SK-N-SH treated with all-trans-retinoic acid at 6 μM for 48 hours (cell line): ENCODE measurements around the gene SMC1B.

Experiments used
- ATAC-seq: fragments of 200-7000 bp; cut with Tn5 transposase; 3 replicates; pipeline ENCODE4 v1.9.1; 2020; ENCODE audit warnings: mild to moderate bottlenecking, moderate library complexity
- ARNTL ChIP-seq: fragments of 450-650 bp; formaldehyde crosslinking; IDR thresholded peaks from 2 replicates; pipeline ENCODE4 v1.5.0; 2020; ENCODE audit warnings: low read depth, mild to moderate bottlenecking, moderate library complexity, borderline replicate concordance
- CSDC2 ChIP-seq: fragments of 250-450 bp; sonication (Bioruptor Pico); IDR thresholded peaks from 2 replicates; pipeline ENCODE4 v1.5.0; 2020; ENCODE audit warnings: mild to moderate bottlenecking, moderate library complexity
- OSR1 ChIP-seq: fragments of 250-450 bp; sonication (Bioruptor Pico); IDR thresholded peaks from 2 replicates; pipeline ENCODE4 v1.8.0; 2022; ENCODE audit warnings: moderate library complexity, mild to moderate bottlenecking, inconsistent platforms
- RARB ChIP-seq: fragments of 250-450 bp; sonication (Bioruptor Pico); IDR thresholded peaks from 2 replicates; pipeline ENCODE4 v1.8.0; 2021; ENCODE audit warnings: mild to moderate bottlenecking, moderate library complexity
- SNAI2 ChIP-seq: fragments of 250-450 bp; sonication (Bioruptor Pico); IDR thresholded peaks from 2 replicates; pipeline ENCODE4 v1.5.0; 2020; ENCODE audit warnings: mild to moderate bottlenecking, moderate library complexity
- TCF4 ChIP-seq: fragments of 250-450 bp; sonication (Bioruptor Pico); IDR thresholded peaks from 2 replicates; pipeline ENCODE4 v1.8.0; 2021; ENCODE audit warnings: mild to moderate bottlenecking, moderate library complexity, borderline replicate concordance
- ZFP3 ChIP-seq: fragments of 250-450 bp; sonication (Bioruptor Pico); IDR thresholded peaks from 2 replicates; pipeline ENCODE4 v1.5.0; 2020; ENCODE audit warnings: mild to moderate bottlenecking, moderate library complexity
- ZFP30 ChIP-seq: fragments of 450-650 bp; formaldehyde crosslinking; IDR thresholded peaks from 2 replicates; pipeline ENCODE4 v1.5.0; 2022; ENCODE audit warnings: mild to moderate bottlenecking, moderate library complexity
- ZNF70 ChIP-seq: fragments of 450-650 bp; formaldehyde crosslinking; IDR thresholded peaks from 2 replicates; pipeline ENCODE4 v1.5.0; 2020; ENCODE audit warnings: mild to moderate bottlenecking, moderate library complexity
- TF ChIP-seq, protein P1 (sequence below): fragments of 250-450 bp; sonication (Bioruptor Pico); IDR thresholded peaks from 2 replicates; pipeline ENCODE4 v1.5.0; 2020; ENCODE audit warnings: mild to moderate bottlenecking, moderate library complexity
- TF ChIP-seq, protein P2 (sequence below): fragments of 250-450 bp; sonication (Bioruptor Pico); IDR thresholded peaks from 2 replicates; pipeline ENCODE4 v1.5.1; 2021; ENCODE audit warnings: mild to moderate bottlenecking, moderate library complexity
- TF ChIP-seq, protein P3 (sequence below): fragments of 250-450 bp; sonication (Bioruptor Pico); IDR thresholded peaks from 2 replicates; pipeline ENCODE4 v1.5.1; 2020; ENCODE audit warnings: low read depth, mild to moderate bottlenecking, moderate library complexity
- TF ChIP-seq, protein P4 (sequence below): fragments of 250-450 bp; sonication (Bioruptor Pico); IDR thresholded peaks from 2 replicates; pipeline ENCODE4 v1.8.0; 2021; ENCODE audit warnings: low read depth, mild to moderate bottlenecking, moderate library complexity, borderline replicate concordance
- TF ChIP-seq, protein P5 (sequence below): fragments of 250-450 bp; sonication (Bioruptor Pico); IDR thresholded peaks from 2 replicates; pipeline ENCODE4 v1.8.0; 2020; ENCODE audit warnings: mild to moderate bottlenecking, moderate library complexity, borderline replicate concordance

The SMC1B gene

DNA sequence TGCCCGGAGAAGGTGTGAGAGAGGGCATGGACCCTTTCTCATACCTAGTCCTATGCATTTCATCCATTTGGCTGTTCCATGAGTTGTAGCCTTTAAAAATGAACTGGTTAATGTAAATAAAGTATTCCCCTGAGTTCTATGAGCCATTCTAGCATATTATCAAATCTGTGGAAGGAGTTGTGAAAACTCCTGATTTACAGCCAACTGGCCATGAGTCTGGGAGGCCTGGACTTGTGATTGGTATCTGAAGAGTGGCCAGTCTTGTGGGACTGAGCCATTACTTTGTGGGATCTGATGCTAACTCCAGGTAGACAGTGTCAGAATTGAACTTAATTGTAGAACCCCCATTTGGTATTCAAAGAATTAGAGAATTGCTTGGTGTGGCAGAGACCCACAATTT lies 55.3 kb downstream of the SMC1B start:
- ATAC-seq = no peak
- TF ChIP-seq SNAI2 (CRISPR knock-in tag) = no peak
- TF ChIP-seq, protein P1, sequence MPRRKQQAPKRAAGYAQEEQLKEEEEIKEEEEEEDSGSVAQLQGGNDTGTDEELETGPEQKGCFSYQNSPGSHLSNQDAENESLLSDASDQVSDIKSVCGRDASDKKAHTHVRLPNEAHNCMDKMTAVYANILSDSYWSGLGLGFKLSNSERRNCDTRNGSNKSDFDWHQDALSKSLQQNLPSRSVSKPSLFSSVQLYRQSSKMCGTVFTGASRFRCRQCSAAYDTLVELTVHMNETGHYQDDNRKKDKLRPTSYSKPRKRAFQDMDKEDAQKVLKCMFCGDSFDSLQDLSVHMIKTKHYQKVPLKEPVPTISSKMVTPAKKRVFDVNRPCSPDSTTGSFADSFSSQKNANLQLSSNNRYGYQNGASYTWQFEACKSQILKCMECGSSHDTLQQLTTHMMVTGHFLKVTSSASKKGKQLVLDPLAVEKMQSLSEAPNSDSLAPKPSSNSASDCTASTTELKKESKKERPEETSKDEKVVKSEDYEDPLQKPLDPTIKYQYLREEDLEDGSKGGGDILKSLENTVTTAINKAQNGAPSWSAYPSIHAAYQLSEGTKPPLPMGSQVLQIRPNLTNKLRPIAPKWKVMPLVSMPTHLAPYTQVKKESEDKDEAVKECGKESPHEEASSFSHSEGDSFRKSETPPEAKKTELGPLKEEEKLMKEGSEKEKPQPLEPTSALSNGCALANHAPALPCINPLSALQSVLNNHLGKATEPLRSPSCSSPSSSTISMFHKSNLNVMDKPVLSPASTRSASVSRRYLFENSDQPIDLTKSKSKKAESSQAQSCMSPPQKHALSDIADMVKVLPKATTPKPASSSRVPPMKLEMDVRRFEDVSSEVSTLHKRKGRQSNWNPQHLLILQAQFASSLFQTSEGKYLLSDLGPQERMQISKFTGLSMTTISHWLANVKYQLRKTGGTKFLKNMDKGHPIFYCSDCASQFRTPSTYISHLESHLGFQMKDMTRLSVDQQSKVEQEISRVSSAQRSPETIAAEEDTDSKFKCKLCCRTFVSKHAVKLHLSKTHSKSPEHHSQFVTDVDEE = no peak
- TF ChIP-seq OSR1 = no peak
- TF ChIP-seq, protein P2, sequence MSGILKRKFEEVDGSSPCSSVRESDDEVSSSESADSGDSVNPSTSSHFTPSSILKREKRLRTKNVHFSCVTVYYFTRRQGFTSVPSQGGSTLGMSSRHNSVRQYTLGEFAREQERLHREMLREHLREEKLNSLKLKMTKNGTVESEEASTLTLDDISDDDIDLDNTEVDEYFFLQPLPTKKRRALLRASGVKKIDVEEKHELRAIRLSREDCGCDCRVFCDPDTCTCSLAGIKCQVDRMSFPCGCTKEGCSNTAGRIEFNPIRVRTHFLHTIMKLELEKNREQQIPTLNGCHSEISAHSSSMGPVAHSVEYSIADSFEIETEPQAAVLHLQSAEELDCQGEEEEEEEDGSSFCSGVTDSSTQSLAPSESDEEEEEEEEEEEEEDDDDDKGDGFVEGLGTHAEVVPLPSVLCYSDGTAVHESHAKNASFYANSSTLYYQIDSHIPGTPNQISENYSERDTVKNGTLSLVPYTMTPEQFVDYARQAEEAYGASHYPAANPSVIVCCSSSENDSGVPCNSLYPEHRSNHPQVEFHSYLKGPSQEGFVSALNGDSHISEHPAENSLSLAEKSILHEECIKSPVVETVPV (CRISPR knock-in tag) = no peak
- no peak for TF ChIP-seq ARNTL (CRISPR knock-in tag)
- TF ChIP-seq ZFP3 (CRISPR knock-in tag) = no peak
- no peak for TF ChIP-seq TCF4
- TF ChIP-seq ZNF70 (CRISPR knock-in tag) = no peak
- TF ChIP-seq, protein P3, sequence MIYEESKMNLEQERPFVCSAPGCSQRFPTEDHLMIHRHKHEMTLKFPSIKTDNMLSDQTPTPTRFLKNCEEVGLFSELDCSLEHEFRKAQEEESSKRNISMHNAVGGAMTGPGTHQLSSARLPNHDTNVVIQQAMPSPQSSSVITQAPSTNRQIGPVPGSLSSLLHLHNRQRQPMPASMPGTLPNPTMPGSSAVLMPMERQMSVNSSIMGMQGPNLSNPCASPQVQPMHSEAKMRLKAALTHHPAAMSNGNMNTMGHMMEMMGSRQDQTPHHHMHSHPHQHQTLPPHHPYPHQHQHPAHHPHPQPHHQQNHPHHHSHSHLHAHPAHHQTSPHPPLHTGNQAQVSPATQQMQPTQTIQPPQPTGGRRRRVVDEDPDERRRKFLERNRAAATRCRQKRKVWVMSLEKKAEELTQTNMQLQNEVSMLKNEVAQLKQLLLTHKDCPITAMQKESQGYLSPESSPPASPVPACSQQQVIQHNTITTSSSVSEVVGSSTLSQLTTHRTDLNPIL (CRISPR knock-in tag) = no peak
- TF ChIP-seq, protein P4, sequence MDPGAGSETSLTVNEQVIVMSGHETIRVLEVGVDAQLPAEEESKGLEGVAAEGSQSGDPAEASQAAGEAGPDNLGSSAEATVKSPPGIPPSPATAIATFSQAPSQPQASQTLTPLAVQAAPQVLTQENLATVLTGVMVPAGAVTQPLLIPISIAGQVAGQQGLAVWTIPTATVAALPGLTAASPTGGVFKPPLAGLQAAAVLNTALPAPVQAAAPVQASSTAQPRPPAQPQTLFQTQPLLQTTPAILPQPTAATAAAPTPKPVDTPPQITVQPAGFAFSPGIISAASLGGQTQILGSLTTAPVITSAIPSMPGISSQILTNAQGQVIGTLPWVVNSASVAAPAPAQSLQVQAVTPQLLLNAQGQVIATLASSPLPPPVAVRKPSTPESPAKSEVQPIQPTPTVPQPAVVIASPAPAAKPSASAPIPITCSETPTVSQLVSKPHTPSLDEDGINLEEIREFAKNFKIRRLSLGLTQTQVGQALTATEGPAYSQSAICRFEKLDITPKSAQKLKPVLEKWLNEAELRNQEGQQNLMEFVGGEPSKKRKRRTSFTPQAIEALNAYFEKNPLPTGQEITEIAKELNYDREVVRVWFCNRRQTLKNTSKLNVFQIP (CRISPR knock-in tag) = no peak
- no peak for TF ChIP-seq RARB
- no peak for TF ChIP-seq CSDC2 (CRISPR knock-in tag)
- TF ChIP-seq, protein P5, sequence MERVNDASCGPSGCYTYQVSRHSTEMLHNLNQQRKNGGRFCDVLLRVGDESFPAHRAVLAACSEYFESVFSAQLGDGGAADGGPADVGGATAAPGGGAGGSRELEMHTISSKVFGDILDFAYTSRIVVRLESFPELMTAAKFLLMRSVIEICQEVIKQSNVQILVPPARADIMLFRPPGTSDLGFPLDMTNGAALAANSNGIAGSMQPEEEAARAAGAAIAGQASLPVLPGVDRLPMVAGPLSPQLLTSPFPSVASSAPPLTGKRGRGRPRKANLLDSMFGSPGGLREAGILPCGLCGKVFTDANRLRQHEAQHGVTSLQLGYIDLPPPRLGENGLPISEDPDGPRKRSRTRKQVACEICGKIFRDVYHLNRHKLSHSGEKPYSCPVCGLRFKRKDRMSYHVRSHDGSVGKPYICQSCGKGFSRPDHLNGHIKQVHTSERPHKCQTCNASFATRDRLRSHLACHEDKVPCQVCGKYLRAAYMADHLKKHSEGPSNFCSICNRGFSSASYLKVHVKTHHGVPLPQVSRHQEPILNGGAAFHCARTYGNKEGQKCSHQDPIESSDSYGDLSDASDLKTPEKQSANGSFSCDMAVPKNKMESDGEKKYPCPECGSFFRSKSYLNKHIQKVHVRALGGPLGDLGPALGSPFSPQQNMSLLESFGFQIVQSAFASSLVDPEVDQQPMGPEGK (CRISPR knock-in tag) = no peak

DNA sequence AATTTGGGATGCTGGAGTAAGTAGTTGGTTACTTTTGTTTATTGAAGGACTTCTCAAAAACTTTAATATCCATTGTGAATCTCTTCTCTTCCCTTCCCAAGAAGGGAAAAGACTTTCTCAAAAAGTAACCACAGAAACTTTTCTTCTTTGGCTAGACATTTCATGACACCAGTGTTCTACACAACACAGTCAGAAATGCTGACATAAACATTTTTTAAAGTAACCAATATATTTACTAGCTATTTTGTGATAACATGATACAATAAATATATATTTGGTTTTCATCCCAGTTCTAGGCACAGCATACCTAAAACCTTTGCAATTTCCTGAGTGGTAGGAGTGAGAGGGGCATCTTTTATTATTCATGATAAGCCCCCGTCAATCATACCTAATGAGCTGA lies 55.9 kb downstream of the SMC1B start:
- no peak for ATAC-seq

More for the DNA sequence above, 55.9 kb downstream of the SMC1B start:
- TF ChIP-seq SNAI2 (CRISPR knock-in tag) (no peak), RARB (no peak), ZFP30 (no peak), ARNTL (CRISPR knock-in tag) (no peak), TCF4 (no peak), ZNF70 (CRISPR knock-in tag) (no peak)
- TF ChIP-seq, protein P5 (CRISPR knock-in tag) = no peak
- TF ChIP-seq, protein P4 (CRISPR knock-in tag) = no peak
- TF ChIP-seq, protein P3 (CRISPR knock-in tag) = no peak
- TF ChIP-seq, all 23 proteins: peak for 0
